HL-60/S4 treated with retinoic acid at 250 ng/mL for 4 days and 3 days (cell line): ENCODE results near the gene HSF2BP.
"Not testable (repeated sequence)": the region's sequence is repeated elsewhere in the genome, so short reads cannot be mapped to it uniquely, and the experiment has no call there.

Source experiments
- in situ Hi-C: fragments of 300-500 bp; cut with MboI; formaldehyde crosslinking; loops from 2 replicates; pipeline ENCODE4 v1.7.0; 2022; ENCODE audit warnings: low sequenced_read_pairs

Gene HSF2BP

DNA sequence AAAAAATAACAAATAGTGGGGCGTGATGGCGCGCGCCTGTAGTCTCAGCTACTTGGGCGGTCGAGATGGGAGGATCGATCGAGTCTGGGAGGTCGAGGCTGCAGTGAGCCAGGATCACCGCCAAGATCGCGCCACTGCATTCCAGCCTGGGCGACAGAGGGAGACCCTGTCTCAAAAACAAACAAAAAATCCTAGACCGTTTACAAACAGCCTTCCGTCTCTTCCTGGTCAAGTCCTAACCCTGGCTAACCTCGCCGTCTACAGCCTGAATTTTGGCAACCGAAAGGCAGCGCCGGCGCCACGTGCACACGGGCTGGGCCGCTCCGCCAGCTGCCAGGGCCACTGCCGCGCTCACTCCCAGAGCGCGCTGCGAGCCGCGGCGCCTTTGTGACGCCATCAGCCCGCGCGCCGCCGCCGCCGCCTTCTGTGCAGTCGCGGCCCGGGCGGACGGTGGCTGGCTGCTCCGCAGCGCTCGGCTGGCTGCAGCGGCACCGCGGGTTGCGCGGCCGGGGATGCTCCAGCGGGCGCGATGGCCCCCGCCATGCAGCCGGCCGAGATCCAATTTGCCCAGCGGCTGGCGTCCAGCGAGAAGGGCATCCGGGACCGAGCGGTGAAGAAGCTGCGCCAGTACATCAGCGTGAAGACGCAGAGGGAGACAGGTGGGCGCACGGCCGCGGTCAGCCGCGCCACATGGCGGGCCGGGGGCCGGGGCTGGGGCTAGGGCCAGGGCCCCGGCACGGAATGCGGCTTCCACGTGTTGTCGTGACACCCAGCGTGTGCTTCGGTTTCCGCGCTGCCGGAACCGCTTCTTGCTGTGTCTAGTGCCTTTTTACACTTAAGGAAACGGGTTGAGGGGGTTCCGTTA, at the start of gene HSF2BP, which contains the start of gene RRP1B:
TSS of gene HSF2BP (minus strand) at position 353 of the 865 bp plus-strand sequence. CDS start 1,392 bp downstream, outside the sequence.
TSS of gene RRP1B (plus strand) at position 425 of the 865 bp plus-strand sequence. CDS start at position 530, 105 bp downstream.
- in situ Hi-C loops: no loop called here

DNA sequence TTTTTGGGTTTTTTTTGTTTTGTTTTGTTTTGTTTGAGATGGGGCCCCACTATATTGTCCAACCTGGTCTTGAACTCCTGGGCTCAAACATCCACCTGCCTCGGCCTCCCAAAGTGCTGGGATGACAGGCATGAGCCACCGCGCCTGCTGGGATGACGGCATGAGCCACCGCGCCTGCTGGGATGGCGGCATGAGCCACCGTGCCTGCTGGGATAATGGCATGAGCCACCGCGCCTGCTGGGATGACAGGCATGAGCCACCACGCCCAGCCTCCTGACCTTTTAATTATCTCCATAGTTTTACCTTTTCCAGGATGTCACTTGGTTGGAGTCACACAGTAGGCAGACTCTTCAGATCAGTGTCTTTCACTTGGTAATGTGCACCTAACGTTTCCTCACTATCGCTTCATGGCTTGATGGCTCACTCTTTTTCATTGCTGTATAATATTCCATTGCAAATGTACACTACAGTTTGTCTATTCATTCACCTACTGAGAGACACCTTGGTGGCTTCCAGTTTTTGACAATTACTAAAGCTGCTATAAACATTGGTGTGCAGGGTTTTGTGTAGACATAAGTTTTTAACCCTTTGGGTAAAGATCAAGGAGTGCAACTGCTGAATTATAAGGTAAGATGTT, 49.6 kb upstream of the HSF2BP start:
- in situ Hi-C loops: loop anchor here (5.0 kb wide), 1 partner anchor 42 kb away; no protein-coding TSS in a partner anchor

DNA sequence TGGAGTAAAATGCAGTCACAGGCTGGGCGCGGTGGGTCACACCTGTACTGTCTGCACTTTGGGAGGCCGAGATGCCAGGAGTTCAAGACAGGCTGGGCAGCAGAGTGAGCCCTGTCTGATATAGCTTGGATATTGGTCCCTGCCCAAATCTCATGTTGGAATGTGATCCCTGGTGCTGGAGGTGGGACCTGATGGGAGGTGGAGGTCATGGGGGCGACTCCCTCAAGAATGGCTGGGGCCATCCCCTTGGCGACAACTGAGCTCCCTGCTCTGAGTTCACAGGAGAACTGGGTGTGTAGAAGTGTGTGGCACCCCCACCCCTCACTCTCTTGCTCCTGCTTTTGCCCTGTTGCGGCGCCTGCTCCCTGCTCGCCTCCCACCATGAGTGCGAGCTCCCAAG, 48.2 kb upstream of the HSF2BP start:
- in situ Hi-C loops: loop anchor here (5.0 kb wide), 1 partner anchor 40 kb away; no protein-coding TSS in a partner anchor

DNA sequence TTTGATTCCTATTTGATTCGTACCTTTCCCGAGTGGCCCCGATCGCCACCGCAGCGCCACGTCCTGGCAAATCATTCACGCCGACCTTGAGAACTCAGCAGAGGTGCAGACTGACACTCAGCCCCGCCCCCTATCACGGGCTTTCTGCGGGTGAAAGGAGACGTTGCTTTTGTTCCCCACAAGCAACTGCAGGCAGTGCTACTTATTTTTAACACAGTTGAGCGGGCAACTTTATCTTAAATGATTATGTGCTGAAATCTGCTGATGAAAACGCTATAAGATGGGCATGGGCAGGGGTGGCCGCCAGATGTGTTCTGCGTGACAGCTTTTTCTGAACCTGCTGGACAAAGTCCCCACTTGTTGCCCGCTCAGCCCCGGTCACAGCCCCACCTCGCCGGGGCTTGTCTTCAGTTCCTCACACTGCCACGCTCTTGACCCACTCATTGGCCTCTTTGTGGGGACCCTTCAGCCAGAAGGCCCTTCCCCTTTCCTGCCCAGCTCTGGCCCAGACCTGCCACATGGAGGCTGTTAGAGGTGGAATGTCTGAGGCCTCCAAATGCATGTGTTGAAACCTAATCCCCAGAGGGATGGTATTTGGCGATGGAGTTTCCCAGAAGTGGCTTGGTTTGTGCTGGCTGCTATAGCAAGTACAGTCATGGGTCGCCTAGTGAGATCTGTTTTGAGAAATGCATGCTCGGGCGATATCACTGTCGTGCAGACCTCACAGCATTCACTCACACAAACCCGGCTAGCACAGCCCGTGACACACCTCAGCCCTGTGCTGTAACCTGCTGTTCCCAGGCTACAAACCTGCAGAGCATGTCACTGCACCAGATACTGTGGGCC, 44.0 kb upstream of the HSF2BP start:
- in situ Hi-C loops: no loop called here

DNA sequence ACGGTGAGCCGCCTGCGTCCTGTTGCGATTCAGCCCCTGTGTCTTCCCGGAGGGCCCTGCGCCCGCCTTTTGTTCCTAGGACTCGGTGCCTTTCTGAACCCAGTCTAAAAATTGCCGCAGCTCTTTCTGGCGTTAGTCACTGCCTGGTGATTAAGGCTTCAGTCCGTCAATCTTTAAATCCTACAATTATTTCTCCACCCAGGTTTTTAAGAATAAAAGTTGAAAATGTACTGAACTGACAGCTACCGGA, 43.4 kb upstream of the HSF2BP start:
- in situ Hi-C loops: no loop called here

DNA sequence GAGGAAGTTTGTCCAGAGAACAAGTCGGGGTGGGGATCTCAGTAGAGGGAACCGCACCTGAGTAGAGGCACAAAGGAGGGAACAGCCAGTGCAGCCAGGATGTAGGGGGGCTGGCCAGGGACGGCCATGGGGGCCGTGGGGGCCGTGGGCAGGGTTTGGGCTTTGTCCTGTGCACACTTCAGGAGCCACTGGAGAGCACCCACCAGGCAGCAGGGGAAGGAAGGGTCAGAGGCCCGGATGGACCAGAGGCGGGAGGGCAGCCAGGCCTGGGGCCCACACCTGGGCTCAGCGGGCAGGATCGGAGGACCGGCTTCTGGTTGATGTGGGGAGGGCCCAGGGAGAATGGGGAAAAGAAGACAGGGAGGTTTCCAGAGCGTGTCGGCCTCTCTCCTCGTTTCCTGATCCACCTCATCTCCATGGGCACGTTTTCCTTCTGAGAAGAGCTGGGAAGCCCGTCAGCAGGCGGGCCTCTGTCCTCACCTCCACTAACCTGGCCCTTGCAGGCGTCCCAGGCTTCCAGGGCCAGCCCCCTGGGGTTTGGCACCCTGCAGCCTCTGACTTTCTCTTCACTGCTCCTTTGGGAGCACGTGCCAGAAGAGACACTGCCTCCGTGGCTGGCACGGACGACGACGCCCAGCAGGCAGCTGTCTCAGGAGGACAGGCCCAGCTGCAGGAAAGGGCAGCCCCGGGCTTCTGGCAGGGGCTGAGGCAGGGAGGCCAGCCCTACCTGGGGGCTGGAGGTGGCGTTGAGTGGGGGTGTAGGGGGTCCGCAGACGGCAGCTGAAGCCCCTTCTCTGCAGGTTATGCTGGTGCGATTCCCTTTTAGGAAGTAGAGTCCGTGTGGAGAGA, 42.9 kb upstream of the HSF2BP start:
- in situ Hi-C loops: no loop called here

DNA sequence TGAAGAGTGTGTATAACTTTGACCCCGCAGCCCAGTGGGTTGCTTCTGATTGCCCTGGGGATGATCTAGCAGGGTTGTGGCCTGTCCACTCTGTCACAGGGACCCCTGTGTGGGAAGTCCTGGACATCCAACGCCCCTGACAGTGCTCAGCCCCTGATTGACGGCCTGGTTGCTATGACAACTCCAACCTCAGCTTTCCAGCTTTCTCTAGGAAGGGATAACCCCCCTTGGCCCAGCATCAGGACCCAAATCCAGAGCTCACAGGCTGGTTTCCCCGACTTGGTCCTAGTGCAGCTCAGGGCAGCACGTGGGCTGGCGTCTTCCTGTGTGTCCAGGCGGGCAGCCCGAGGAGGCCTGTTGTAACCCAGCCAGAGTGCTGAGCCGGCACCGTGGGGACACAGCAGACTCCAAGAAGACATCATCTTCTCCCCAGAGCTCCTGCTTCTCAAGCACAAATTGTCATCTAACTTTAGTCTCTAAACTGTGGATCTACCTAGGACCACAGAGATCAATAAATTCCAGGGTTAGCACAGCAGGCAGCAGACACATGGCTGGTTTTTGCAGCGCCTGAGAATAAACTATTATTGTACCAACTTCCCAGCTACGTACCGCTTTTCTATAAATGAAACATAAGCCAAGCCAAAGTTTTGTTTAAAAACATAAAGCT, 40.8 kb upstream of the HSF2BP start:
- in situ Hi-C loops: no loop called here

DNA sequence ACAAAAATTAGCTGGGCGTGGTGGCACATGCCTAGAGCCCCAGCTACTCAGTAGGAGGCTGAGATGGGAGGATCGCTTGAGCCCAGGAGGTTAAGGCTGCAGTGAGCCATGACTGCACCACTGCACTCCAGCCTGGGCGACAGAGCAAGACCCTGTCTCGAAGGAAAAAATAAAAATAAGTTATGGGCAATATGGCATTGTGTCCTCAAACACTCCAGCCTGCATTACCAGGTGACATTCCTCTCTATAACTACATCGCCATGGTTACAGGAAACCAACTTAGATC, 40.1 kb upstream of the HSF2BP start:
- in situ Hi-C loops: not testable (repeated sequence)

DNA sequence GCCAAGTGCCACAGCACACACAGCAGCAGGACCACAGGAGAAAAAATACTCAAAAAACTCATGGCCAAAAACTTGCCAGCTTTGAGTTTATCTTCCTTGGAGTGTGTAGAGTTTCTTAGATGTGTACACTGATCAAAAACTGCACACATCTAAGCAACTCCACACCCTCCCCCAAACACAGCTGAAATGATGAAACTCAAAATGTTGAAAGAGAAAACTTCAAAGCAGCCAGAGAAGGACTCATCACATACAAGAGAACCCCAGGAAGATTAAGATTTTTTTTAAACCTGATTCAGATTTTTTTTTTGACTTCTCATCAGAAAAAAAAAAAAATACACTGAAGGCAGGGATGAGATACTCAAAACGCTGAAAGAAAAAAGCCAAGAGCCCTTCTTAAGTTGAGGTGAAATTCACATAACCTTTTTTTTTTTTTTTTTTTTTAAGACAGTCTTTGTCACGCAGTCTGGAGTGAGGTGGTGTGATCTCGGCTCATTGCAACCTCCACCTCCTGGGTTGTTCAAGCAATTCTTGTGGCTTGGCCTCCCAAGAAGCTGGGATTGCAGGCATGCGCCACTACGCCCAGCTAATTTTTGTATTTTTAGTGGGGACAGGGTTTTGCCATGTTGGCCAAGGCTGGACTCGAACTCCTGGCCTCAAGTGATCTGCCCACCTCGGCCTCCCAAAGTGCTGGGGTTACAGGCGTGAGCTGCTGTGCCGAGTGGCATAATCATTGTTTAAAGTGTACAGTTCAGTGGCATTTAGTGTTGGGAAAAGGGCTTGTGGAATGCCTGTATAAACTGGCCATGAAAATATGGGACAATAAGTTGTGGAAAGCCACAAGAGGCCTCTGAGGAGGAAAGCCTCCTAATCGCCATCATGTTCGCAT, 38.7 kb upstream of the HSF2BP start:
- in situ Hi-C loops: no loop called here

DNA sequence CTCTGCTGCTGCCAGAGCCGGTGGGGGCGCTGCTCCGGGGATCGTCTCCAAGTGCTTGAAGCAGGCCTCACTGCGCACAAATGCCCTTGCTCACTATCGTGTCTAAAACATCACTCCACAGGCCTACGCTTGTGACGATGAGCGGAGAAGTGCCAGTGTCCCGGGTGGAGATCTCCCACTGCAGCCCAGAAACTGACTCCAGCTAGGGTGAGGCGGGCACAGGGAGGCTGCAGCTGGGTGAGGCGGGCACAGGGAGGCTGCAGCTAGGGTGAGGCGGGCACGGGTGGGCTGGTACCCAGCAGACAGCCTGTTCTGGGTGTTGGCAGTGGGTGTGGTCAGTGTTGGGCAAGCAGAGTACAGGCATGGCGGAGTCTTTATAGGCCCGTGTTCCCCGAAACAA, 36.9 kb upstream of the HSF2BP start:
- in situ Hi-C loops: no loop called here

DNA sequence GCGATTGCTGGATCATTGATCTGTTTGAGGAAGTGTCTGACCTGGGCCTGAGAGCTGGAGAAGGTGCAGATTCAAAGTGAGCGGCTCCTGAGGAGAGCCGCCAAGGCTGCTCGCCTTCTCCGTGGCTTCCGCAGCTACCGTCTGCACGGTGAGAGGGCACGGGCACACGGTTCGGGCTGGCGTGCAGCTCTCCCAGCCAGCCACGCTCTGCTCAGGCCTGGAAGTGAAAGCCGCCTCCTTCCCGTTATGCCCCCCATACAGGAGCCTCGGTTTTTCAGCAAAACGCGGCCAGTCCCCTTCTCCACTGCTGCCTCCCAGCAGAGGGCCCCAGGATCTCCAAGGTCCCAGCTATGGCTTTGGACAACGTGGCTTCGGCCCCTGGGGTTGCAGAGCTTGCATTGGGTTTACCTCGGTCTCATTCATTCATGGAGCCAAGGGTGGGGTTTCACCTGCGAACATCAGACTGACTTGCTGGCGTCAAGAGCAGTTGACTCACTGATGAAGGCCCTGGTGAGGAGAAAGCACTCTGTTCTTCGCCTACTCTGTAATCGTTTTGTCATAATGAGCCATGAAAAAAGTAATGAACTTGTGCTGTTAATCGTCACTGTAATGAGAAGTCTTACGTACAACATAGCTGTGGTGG, 35.3 kb upstream of the HSF2BP start:
- in situ Hi-C loops: no loop called here

DNA sequence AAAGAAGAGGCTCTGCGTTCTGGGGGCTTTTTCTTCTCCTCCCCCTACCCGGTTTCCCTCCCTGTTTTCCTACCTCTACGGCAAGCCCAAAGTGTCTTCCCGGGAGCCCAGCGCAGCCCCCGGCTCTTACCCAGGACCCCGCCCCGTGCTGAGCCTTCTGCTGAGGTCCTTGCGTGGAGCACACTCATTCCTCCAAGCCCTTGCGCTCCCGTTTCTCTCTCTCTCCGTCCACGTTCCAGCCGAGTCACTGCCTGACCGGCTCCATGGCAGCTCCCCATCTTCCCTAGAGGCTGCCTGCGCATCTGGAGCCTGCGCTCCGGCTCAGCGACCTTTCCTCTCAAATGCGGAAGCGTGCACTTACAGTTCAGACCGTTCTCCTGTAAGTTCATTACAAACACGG, 34.7 kb upstream of the HSF2BP start:
- in situ Hi-C loops: no loop called here

DNA sequence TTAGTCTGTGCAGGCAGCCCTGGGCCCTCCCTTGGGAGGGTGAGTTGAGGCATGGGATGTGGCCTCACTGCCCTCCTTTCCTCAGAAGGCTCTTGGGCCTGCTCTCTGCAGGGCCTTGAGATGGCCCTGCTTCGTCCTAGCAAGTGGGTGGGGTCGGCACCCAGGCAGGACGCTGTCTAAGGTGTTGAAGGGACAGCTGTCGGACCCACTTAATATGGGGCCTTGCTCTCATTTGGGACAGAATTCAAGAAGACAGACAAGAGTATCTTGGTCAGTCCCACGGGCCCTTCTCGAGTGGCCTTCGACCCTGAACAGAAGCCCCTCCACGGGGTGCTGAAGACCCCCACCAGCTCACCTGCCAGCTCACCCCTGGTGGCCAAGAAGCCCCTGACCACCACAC, 33.7 kb upstream of the HSF2BP start:
- in situ Hi-C loops: no loop called here

DNA sequence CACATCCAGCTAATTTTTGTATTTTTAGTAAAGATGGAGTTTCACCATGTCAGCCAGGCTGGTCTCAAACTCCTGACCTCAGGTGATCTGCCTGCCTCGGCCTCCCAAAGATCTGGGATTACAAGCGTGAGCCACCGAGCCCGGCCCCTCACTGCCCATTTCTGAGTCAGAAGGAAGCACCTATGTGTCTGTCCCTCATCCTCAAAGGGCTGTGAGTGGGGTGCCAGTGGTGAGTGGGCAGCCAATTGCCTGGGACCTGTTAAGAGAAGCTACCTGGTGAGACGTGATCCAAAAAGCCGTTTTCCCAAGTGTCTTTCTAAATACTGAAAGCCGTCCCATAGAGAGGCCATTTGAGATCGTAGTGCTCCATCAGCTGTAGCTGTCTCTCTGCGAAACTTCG, 32.5 kb upstream of the HSF2BP start:
- in situ Hi-C loops: no loop called here

DNA sequence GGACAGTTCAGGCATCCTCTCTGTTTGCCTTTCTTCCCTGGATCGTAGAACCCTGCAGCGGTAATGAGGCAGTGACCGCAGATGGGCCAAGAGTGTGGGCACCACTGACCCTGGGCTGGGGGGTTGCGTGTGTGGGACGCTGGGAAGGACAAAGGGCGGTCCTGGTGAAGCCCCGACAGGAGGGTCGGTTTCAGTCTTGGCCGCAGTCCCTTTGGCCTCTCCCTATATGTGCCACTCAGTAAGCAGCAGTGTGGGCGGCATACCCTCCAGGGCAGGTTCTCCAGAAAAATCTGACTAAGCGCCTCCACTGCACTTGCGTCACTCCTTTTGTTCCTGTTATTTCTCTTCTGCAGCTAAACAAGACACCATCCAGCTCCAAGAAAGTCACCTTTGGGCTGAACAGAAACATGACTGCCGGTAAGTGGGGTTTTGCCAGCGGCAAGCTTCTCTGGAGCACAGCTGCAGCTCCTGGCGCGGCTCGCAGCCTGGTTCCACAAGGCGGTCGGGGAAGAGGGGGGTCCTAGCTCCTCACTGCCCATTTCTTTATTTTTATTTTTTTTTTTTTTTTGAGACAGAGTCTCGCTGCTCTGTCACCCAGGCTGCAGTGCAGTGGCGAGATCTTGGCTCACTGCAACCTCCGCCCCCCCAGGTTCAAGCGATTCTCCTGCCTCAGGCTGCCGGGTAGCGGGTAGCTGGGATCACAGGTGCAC, 32.0 kb upstream of the HSF2BP start:
- in situ Hi-C loops: no loop called here

DNA sequence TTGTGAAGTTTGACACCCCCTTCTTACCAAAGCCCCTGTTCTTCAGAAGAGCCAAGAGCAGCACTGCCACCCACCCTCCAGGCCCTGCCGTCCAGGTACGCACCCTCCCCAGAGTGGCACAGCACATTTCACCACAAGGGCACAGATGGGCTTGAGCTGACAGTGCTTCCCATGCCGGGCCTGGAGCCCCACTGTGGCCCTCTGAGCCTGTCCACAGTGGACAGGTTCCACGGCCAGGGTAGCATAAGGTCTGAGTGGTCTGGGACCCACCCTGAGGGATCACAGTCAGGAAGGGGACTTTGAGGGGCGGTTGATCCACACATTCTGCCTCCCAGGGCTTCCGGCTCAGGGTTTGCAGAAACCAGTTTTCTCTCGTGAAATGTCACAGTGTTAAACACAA, 31.1 kb upstream of the HSF2BP start:
- in situ Hi-C loops: no loop called here

DNA sequence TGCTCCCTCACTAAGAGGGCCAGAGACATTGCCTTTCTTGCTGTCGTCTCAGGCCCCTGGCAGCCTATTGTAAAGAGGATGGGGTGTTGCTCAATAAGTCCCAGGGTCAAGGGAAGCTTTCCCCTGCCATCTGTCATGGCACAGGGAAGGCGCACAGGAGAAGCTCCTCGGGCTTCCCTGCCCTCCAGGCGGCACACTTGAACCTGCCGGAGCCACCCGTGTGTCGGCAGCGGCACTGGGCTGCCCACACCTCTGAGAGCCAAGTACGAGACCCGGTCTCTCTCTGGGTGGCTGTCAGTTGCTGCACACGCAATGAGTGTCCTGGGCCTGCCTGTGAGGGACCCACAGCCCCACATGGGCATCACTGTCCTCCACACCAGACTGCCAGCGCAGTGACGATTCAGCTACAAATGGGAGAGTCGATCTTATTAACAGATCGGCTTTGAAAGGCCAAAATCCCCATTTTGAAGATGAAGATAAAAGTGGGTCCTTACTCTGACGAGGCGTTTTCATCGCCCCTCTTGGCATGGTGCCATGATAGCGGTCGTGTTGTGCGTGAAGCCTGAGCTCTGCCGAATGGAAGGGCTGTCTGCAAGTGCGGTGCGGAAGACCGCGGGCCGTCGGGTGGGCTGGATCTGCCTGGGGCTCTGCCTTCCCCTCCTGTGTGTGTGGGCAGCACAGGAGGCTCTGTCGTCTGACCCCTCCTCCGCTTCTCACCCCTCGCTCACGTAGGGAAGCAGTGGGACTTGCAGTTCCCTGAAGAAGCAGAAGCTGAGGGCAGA, 30.5 kb upstream of the HSF2BP start:
- in situ Hi-C loops: no loop called here
